DOHH2 (cell line): ENCODE measurements around the gene HYAL1.

Experiments
- CTCF ChIP-seq: fragments of 200-600 bp; sonication (generic); IDR thresholded peaks from one replicate; pipeline ENCODE4 v1.5.1; 2014; ENCODE audit warnings: antibody characterized with exemption, mild to moderate bottlenecking, low read depth, low read length; ENCODE audit not compliant: poor library complexity, severe bottlenecking
- EZH2phosphoT487 ChIP-seq: fragments of 200-600 bp; sonication (generic); IDR thresholded peaks from 2 replicates; pipeline ENCODE4 v1.6.1; 2017; ENCODE audit warnings: borderline replicate concordance, mild to moderate bottlenecking, antibody characterized with exemption, low read length, moderate library complexity, mixed read lengths

GRCh38 chr3:50264964-50265485, 38.3 kb downstream of the HYAL1 start:
- no peak for TF ChIP-seq CTCF
- no peak for TF ChIP-seq EZH2phosphoT487
